Measurements from ENCODE around the gene ZNF701. TPM values are rescaled to one million over a fixed set of nuclear protein-coding genes. Genes with fewer than 3 reads are reported as not detected.

Gene ZNF701
- 12.9 and 16.2 TPM in 2 replicates for total RNA-seq (ENCODE audit: low replicate concordance)

- Histone ChIP-seq H3K4me1 (peaks cover 6% of the 10 kb centered on the region), H3K4me2 (peak within 1 kb of the TSS; percentile 92), H3K9me3 (ENCODE audit: low read depth) (no peaks in the 10 kb centered on the region), H3K9ac (peak within 1 kb of the TSS; percentile 60), H3K4me3 (peak within 1 kb of the TSS; percentile 72), H3K79me2 (ENCODE audit: low read depth) (peaks cover 20% of the 10 kb centered on the region), H3K27ac (peak within 1 kb of the TSS; percentile 66), H3K36me3 (no peaks in the 10 kb centered on the region), H4K20me1 (ENCODE audit: low read depth) (no peaks in the 10 kb centered on the region), H2AFZ (replicated peaks) (peak within 1 kb of the TSS; percentile 66), H3K27me3 (no peaks in the 10 kb centered on the region), H3F3A (ENCODE audit: low read depth) (peaks cover 22% of the 10 kb centered on the region)
- peak within 1 kb of the TSS; percentile 95 for H3K4me3 Mint-ChIP-seq
- peaks cover 35% of the 10 kb centered on the region for H3K36me3 Mint-ChIP-seq
- peak; percentile 95 for DNase-seq (ENCODE audit: low spot score)
- H3K27me3 Mint-ChIP-seq (ENCODE audit: insufficient read depth, low read depth), result peaks cover 4% of the 10 kb centered on the region
- TF ChIP-seq CTCF (IDR thresholded peaks at IDR 0.05) (peak; percentile 27), EZH2 (IDR thresholded peaks at IDR 0.05) (no peak)
- H3K27ac Mint-ChIP-seq, result peak within 1 kb of the TSS; percentile 81
- peaks cover 19% of the 10 kb centered on the region for H3K9me3 Mint-ChIP-seq
- peaks cover 6% of the 10 kb centered on the region for H3K4me1 Mint-ChIP-seq
Observed at GRCh38 chr19:52570000-52570861, at the start of gene ZNF701. Gene ZNF701 (plus strand): TSS chr19:52570287. CDS start chr19:52574148, 3,861 bp downstream.

GRCh38 chr19:52522551-52522950 lies 47.5 kb upstream of the ZNF701 start:
- H3K79me2 ChIP-seq (ENCODE audit: low read depth), result no peaks in the 10 kb centered on the region
- H3K4me3 ChIP-seq, result no peak overlapping the region
- no peaks in the 10 kb centered on the region for H3K36me3 Mint-ChIP-seq
- H3K4me2 ChIP-seq, result no peak overlapping the region
- peaks cover 7% of the 10 kb centered on the region for H3K27me3 Mint-ChIP-seq (ENCODE audit: insufficient read depth, low read depth)
- H3K36me3 ChIP-seq, result no peaks in the 10 kb centered on the region
- H2AFZ ChIP-seq (replicated peaks), result no peak overlapping the region
- H3K9me3 ChIP-seq (ENCODE audit: low read depth), result no peaks in the 10 kb centered on the region
- no peaks in the 10 kb centered on the region for H3K4me1 Mint-ChIP-seq
- H3K9ac ChIP-seq, result no peak overlapping the region
- peak; percentile 7 for DNase-seq (ENCODE audit: low spot score)
- no peaks in the 10 kb centered on the region for H4K20me1 ChIP-seq (ENCODE audit: low read depth)
- H3K4me3 Mint-ChIP-seq, result no peak overlapping the region
- peaks cover 58% of the 10 kb centered on the region for H3K9me3 Mint-ChIP-seq
- H3K4me1 ChIP-seq, result peaks cover 32% of the 10 kb centered on the region
- H3K27ac ChIP-seq, result no peak overlapping the region
- peaks cover 28% of the 10 kb centered on the region for H3F3A ChIP-seq (ENCODE audit: low read depth)
- TF ChIP-seq EZH2 (IDR thresholded peaks at IDR 0.05) (no peak), EZH2phosphoT487 (IDR thresholded peaks at IDR 0.05) (no peak), CTCF (IDR thresholded peaks at IDR 0.05) (no peak)
- no peak overlapping the region for H3K27ac Mint-ChIP-seq
- H3K27me3 ChIP-seq, result no peaks in the 10 kb centered on the region

- Histone ChIP-seq H3F3A (ENCODE audit: low read depth) (peaks cover 28% of the 10 kb centered on the region), H2AFZ (replicated peaks) (no peak overlapping the region), H3K9ac (no peak overlapping the region), H3K9me3 (ENCODE audit: low read depth) (no peaks in the 10 kb centered on the region), H3K27ac (no peak overlapping the region), H3K4me2 (no peak overlapping the region), H3K27me3 (no peaks in the 10 kb centered on the region), H3K36me3 (no peaks in the 10 kb centered on the region), H4K20me1 (ENCODE audit: low read depth) (no peaks in the 10 kb centered on the region), H3K4me1 (peaks cover 26% of the 10 kb centered on the region), H3K4me3 (no peak overlapping the region), H3K79me2 (ENCODE audit: low read depth) (peaks cover 3% of the 10 kb centered on the region)
- Mint-ChIP-seq H3K27ac (no peak overlapping the region), H3K27me3 (ENCODE audit: insufficient read depth, low read depth) (peaks cover 6% of the 10 kb centered on the region), H3K4me1 (peaks cover 8% of the 10 kb centered on the region), H3K36me3 (peaks cover 2% of the 10 kb centered on the region), H3K9me3 (peaks cover 54% of the 10 kb centered on the region), H3K4me3 (no peak overlapping the region)
- DNase-seq (ENCODE audit: low spot score), result no peak
- TF ChIP-seq CTCF (IDR thresholded peaks at IDR 0.05) (no peak), EZH2 (IDR thresholded peaks at IDR 0.05) (no peak), EZH2phosphoT487 (IDR thresholded peaks at IDR 0.05) (no peak)
Observed at GRCh38 chr19:52524086-52524485, 46.0 kb upstream of the ZNF701 start.
